ENCODE measurements around the gene DAPK3.

- TF ChIP-seq POLR2A (IDR thresholded peaks at IDR 0.05), result no peak
- TF ChIP-seq, protein P1, sequence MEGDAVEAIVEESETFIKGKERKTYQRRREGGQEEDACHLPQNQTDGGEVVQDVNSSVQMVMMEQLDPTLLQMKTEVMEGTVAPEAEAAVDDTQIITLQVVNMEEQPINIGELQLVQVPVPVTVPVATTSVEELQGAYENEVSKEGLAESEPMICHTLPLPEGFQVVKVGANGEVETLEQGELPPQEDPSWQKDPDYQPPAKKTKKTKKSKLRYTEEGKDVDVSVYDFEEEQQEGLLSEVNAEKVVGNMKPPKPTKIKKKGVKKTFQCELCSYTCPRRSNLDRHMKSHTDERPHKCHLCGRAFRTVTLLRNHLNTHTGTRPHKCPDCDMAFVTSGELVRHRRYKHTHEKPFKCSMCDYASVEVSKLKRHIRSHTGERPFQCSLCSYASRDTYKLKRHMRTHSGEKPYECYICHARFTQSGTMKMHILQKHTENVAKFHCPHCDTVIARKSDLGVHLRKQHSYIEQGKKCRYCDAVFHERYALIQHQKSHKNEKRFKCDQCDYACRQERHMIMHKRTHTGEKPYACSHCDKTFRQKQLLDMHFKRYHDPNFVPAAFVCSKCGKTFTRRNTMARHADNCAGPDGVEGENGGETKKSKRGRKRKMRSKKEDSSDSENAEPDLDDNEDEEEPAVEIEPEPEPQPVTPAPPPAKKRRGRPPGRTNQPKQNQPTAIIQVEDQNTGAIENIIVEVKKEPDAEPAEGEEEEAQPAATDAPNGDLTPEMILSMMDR (IDR thresholded peaks at IDR 0.05), result no peak
Observed at GRCh38 chr19:3979674-3980352, 8.9 kb upstream of the DAPK3 start.

Data from esophagus squamous epithelium (tissue), 4 donors.